Suprapubic skin (tissue), 4 donors: ENCODE data around the gene LMCD1. TPM values are rescaled to one million over a fixed set of nuclear protein-coding genes. Genes with fewer than 3 reads are reported as not detected.

Experiments
- DNase-seq, 2 donors: peaks; one replicate each; pipeline ENCODE4 v3.0.0-alpha.2; 2019; ENCODE audit warnings: low spot score in 2 of 2
- H3K27ac ChIP-seq: fragments of 200-600 bp; sonication (generic); one replicate; pipeline ENCODE4 v1.5.1; 2019
- H3K27me3 ChIP-seq: fragments of 200-600 bp; sonication (generic); one replicate; pipeline ENCODE4 v1.5.1; 2019
- H3K36me3 ChIP-seq: fragments of 200-600 bp; sonication (generic); one replicate; pipeline ENCODE4 v1.5.1; 2019
- H3K4me1 ChIP-seq: fragments of 200-600 bp; sonication (generic); one replicate; pipeline ENCODE4 v1.5.1; 2019
- H3K4me3 ChIP-seq: fragments of 200-600 bp; sonication (generic); one replicate; pipeline ENCODE4 v1.5.1; 2019; ENCODE audit warnings: mild to moderate bottlenecking
- H3K9me3 ChIP-seq: fragments of 200-600 bp; sonication (generic); one replicate; pipeline ENCODE4 v1.5.1; 2019
- EP300 ChIP-seq: sonication (generic); formaldehyde crosslinking; IDR thresholded peaks from one replicate; pipeline ENCODE4 v1.6.1; 2017; ENCODE audit warnings: antibody characterized with exemption
- POLR2A ChIP-seq, 2 donors: fragments of 450-650 bp; IDR thresholded peaks; one replicate each; pipeline ENCODE4 v1.6.1; 2017; ENCODE audit warnings: antibody characterized with exemption in 2 of 2, mild to moderate bottlenecking in 2 of 2, moderate library complexity in 2 of 2
- POLR2AphosphoS5 ChIP-seq, 3 donors: sonication (generic); formaldehyde crosslinking; IDR thresholded peaks; one replicate each; pipeline ENCODE4 v1.6.1; 2017; ENCODE audit warnings: antibody characterized with exemption in 3 of 3
- WGBS: methylation state at CpG from one replicate; pipeline ENCODE4 v1.1.5; 2018; 5-methylcytosine and 5-hydroxymethylcytosine counted together
- total RNA-seq, 4 donors: library from RNA; depleted of rRNA; stranded (reverse); fragments of >200 nt; gene quantifications; one replicate each; pipeline ENCODE4 v1.1.0, GENCODE V29; 2016
- TF ChIP-seq, protein P1 (sequence below), 2 donors: fragments of 200-600 bp in 1 of 2; fragments of 450-650 bp in 1 of 2; sonication (generic) in 1 of 2; IDR thresholded peaks; one replicate each; pipeline ENCODE4 v1.5.1; 2016 to 2019; ENCODE audit warnings: antibody characterized with exemption in 2 of 2, mild to moderate bottlenecking in 1 of 2, moderate library complexity in 1 of 2

The LMCD1 gene
- total RNA-seq, 4 donors from 2014 or later, result 33.4 to 49.3 (median 36.8) TPM

GRCh38 chr3:8595252-8595651 is 93.6 kb downstream of the LMCD1 start:
- H3K36me3 ChIP-seq, result no peaks in the 10 kb centered on the region
- H3K4me3 ChIP-seq, result no peak overlapping the region
- WGBS, result 92% methylated on average over 3 of the region's 3 CpGs
- no peaks in the 10 kb centered on the region for H3K27me3 ChIP-seq
- no peaks in the 10 kb centered on the region for H3K9me3 ChIP-seq
- DNase-seq, result no peak
- peaks cover 11% of the 10 kb centered on the region for H3K4me1 ChIP-seq
- H3K27ac ChIP-seq, result no peak overlapping the region
- TF ChIP-seq POLR2A (IDR thresholded peaks at IDR 0.05), result no peak
- TF ChIP-seq POLR2AphosphoS5 (IDR thresholded peaks at IDR 0.05), result no peak
- TF ChIP-seq EP300, result no peak
- TF ChIP-seq, protein P1, sequence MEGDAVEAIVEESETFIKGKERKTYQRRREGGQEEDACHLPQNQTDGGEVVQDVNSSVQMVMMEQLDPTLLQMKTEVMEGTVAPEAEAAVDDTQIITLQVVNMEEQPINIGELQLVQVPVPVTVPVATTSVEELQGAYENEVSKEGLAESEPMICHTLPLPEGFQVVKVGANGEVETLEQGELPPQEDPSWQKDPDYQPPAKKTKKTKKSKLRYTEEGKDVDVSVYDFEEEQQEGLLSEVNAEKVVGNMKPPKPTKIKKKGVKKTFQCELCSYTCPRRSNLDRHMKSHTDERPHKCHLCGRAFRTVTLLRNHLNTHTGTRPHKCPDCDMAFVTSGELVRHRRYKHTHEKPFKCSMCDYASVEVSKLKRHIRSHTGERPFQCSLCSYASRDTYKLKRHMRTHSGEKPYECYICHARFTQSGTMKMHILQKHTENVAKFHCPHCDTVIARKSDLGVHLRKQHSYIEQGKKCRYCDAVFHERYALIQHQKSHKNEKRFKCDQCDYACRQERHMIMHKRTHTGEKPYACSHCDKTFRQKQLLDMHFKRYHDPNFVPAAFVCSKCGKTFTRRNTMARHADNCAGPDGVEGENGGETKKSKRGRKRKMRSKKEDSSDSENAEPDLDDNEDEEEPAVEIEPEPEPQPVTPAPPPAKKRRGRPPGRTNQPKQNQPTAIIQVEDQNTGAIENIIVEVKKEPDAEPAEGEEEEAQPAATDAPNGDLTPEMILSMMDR (IDR thresholded peaks at IDR 0.05), result no peak

- 85% methylated on average over 9 of the region's 9 CpGs for WGBS
- TF ChIP-seq POLR2AphosphoS5 (IDR thresholded peaks at IDR 0.05), result no peak
- peaks cover 11% of the 10 kb centered on the region for H3K4me1 ChIP-seq
- H3K4me3 ChIP-seq, result no peak overlapping the region
- H3K9me3 ChIP-seq, result no peaks in the 10 kb centered on the region
- no peaks in the 10 kb centered on the region for H3K36me3 ChIP-seq
- no peak for DNase-seq
- no peaks in the 10 kb centered on the region for H3K27me3 ChIP-seq
- H3K27ac ChIP-seq, result no peak overlapping the region
These were observed 94.1 kb downstream of the LMCD1 start for GRCh38 chr3:8595695-8596115.

DNA sequence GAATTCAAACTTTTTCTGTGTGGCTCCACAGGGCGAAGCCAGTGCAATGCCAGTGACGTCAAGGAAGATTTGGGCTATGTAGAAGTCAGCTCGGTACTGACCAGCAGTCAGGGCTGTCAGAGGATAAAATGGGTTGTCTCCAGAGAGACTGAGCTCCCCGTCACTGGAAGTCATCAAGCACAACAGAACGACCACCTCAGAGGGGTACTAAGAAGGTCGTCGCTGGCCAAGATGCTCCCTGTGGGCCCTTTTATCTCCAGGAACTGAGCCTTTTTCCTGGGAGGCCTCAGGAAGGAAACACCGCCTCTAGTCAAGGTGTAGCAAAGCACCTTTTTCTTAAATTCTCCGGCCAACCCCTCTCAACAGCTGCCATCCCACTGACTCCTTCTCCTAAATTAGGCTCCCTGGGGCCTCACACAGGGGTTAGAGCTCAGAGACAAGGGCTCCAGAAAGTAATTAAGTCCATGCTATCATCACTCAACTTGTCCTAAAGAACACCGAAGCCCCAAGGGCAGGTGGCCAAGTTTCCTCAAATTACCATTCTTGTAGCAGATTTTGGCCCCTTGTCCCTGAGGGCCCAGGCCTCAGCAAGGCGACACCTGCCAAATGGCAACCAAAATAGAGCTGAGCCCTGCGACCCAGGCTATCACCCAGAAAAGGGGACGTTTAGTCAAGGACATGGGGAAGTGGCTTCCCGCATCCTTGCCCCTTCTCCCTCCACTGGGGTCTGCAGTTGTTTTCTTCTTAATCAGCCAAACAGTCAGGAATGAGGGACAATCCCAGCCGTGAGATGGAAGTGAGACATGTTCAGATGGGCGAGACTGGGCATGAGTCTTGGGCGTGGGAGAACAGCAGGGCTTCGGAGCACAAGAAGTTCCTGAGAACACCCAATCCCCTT is 94.9 kb downstream of the LMCD1 start:
- no peak for DNase-seq
- no peaks in the 10 kb centered on the region for H3K9me3 ChIP-seq
- H3K4me1 ChIP-seq, result peaks cover 11% of the 10 kb centered on the region
- H3K27me3 ChIP-seq, result no peaks in the 10 kb centered on the region
- no peaks in the 10 kb centered on the region for H3K36me3 ChIP-seq
- peak overlapping the region; percentile 6 for H3K27ac ChIP-seq
- H3K4me3 ChIP-seq, result no peak overlapping the region
- 74% methylated on average over 18 of the region's 18 CpGs for WGBS
- TF ChIP-seq POLR2AphosphoS5 (IDR thresholded peaks at IDR 0.05) (no peak), POLR2A (IDR thresholded peaks at IDR 0.05) (no peak), EP300 (no peak)
- TF ChIP-seq, protein P1 (IDR thresholded peaks at IDR 0.05), result no peak

GRCh38 chr3:8597219-8597853 is 95.7 kb downstream of the LMCD1 start:
- Histone ChIP-seq H3K4me1 (peaks cover 11% of the 10 kb centered on the region), H3K9me3 (no peaks in the 10 kb centered on the region), H3K36me3 (no peaks in the 10 kb centered on the region), H3K27ac (peak overlapping the region; percentile 6), H3K4me3 (no peak overlapping the region), H3K27me3 (no peaks in the 10 kb centered on the region)
- no peak for TF ChIP-seq POLR2AphosphoS5 (IDR thresholded peaks at IDR 0.05)
- WGBS, result 66% methylated on average over 7 of the region's 7 CpGs
- no peak for DNase-seq

GRCh38 chr3:8599146-8599545 is 97.5 kb downstream of the LMCD1 start:
- no peak overlapping the region for H3K4me3 ChIP-seq
- TF ChIP-seq, protein P1 (IDR thresholded peaks at IDR 0.05), result no peak
- TF ChIP-seq EP300 (no peak), POLR2AphosphoS5 (IDR thresholded peaks at IDR 0.05) (no peak)
- H3K36me3 ChIP-seq, result no peaks in the 10 kb centered on the region
- H3K27me3 ChIP-seq, result no peaks in the 10 kb centered on the region
- WGBS, result 80% methylated on average over 3 of the region's 3 CpGs
- H3K9me3 ChIP-seq, result no peaks in the 10 kb centered on the region
- DNase-seq, result no peak
- no peak overlapping the region for H3K27ac ChIP-seq
- H3K4me1 ChIP-seq, result peaks cover 23% of the 10 kb centered on the region

GRCh38 chr3:8600457-8600856 is 98.8 kb downstream of the LMCD1 start:
- no peaks in the 10 kb centered on the region for H3K36me3 ChIP-seq
- no peak overlapping the region for H3K4me3 ChIP-seq
- H3K4me1 ChIP-seq, result peaks cover 23% of the 10 kb centered on the region
- TF ChIP-seq, protein P1 (IDR thresholded peaks at IDR 0.05), result no peak
- TF ChIP-seq EP300 (no peak), POLR2A (IDR thresholded peaks at IDR 0.05) (no peak), POLR2AphosphoS5 (IDR thresholded peaks at IDR 0.05) (no peak)
- no peak for DNase-seq
- no peak overlapping the region for H3K27ac ChIP-seq
- no peaks in the 10 kb centered on the region for H3K27me3 ChIP-seq
- no peaks in the 10 kb centered on the region for H3K9me3 ChIP-seq
